ENCODE data around the gene SDE2. TPM values are rescaled to one million over a fixed set of nuclear protein-coding genes. Genes with fewer than 3 reads are reported as not detected.

Gene SDE2
- total and polyA plus RNA-seq, 7 experiments from 2014 or later, result 9.3 to 36.3 (median 20.8) TPM

GRCh38 chr1:225953315-225953714 lies 45.8 kb downstream of the SDE2 start:
- CTCF ChIA-PET, result no interaction called here
- no peak for DNase-seq
- Mint-ChIP-seq H3K36me3 (no peaks in the 10 kb centered on the region), H3K4me3 (no peak overlapping the region), H3K27ac (no peak overlapping the region), H3K9me3 (no peaks in the 10 kb centered on the region), H3K4me1 (no peaks in the 10 kb centered on the region), H3K27me3 (peaks cover 4 to 42% (median 8%) of the 10 kb centered on the region in 5 donors)
- intact Hi-C loops (cut with micrococcal nuclease), result no loop called here
- H3K4me1 ChIP-seq (ENCODE audit: control insufficient read depth in 2 of 2, insufficient read depth in 2 of 2, low read length in 2 of 2), result peaks cover 0 to 3% of the 10 kb centered on the region in 2 donors
- no peaks in the 10 kb centered on the region for H3K9me3 ChIP-seq (ENCODE audit: control insufficient read depth in 2 of 3, low read length in 3 of 3)
- ATAC-seq, result no peak
- no peaks in the 10 kb centered on the region for H3K27me3 ChIP-seq (ENCODE audit: control insufficient read depth in 2 of 2, insufficient read depth in 2 of 2, low read length in 2 of 2)
- POLR2A ChIA-PET, result no interaction called here
- no peak overlapping the region for H3K4me3 ChIP-seq (ENCODE audit: low read length)
- no peak overlapping the region for H3K27ac ChIP-seq (ENCODE audit: low read depth, low read length)
- H3K36me3 ChIP-seq (ENCODE audit: control insufficient read depth in 2 of 3, insufficient read depth in 3 of 3, low read length in 3 of 3), result no peaks in the 10 kb centered on the region

DNA sequence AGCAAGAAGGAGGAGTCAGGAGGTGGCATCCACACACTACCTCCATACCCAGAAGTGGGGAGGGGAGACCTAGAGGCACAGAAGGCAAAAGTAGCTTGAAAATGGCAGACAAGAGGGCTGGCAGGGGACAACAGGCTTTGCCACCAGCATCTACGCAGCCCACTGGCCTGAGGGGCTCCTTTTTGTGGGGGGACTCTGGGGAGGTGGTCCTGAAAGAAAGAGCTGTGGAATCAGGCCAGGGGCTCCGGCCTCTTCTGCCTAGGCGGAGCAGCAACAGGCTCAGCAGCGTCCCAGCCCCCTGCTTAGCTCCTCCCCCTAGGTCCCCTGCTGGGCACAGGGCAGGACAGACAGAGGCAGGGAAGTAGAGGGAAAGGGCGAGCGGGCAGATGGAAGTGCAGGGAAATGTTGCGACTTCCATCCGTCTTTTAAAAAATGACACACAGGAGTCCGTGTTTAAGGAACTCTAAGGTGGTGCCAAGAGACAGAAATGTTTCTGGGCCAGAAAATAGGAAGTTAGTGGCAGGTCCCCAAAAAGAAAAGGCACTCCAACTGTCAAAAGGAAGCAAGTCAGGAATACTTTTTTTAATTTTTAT lies 48.1 kb downstream of the SDE2 start:
- POLR2A ChIA-PET, result no interaction called here
- Mint-ChIP-seq H3K9me3 (no peaks in the 10 kb centered on the region), H3K4me3 (no peak overlapping the region), H3K4me1 (no peaks in the 10 kb centered on the region), H3K27me3 (peaks cover 4 to 49% (median 8%) of the 10 kb centered on the region in 5 donors), H3K27ac (no peak overlapping the region), H3K36me3 (no peaks in the 10 kb centered on the region)
- no peaks in the 10 kb centered on the region for H3K27me3 ChIP-seq (ENCODE audit: control insufficient read depth in 2 of 2, insufficient read depth in 2 of 2, low read length in 2 of 2)
- no peaks in the 10 kb centered on the region for H3K4me1 ChIP-seq (ENCODE audit: control insufficient read depth in 2 of 2, insufficient read depth in 2 of 2, low read length in 2 of 2)
- CTCF ChIA-PET, result interaction anchor here (0.6 to 0.7 kb wide), 2 partner anchors 13 to 197 kb away, joined by 3 read pairs; no protein-coding TSS in a partner anchor
- ATAC-seq (no peak), DNase-seq (no peak)
- no peaks in the 10 kb centered on the region for H3K9me3 ChIP-seq (ENCODE audit: control insufficient read depth in 2 of 3, low read length in 3 of 3)
- intact Hi-C loops (cut with micrococcal nuclease), result no loop called here
- H3K36me3 ChIP-seq (ENCODE audit: control insufficient read depth in 2 of 3, insufficient read depth in 3 of 3, low read length in 3 of 3), result no peaks in the 10 kb centered on the region
- no peak overlapping the region for H3K4me3 ChIP-seq (ENCODE audit: low read length)
- H3K27ac ChIP-seq (ENCODE audit: low read depth, low read length), result no peak overlapping the region

DNA sequence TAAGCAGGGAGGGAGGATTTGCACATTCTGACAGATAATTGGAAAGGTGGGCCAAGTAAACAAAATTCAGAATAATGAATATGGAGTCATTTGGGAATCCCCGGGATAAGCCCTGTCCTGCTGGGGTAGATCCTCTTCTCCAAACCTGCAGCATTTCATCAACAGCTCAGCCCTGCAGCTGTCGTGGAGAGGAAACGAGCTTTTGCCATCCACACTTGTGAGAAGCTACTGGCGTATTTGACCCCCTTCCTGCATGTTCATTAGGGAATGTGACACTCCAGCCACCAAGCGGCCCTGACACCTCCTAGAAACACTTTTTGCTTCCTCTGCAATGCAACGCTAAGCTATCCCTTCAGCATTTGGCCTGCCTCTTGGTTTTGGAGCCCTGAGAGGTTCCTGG lies 50.1 kb downstream of the SDE2 start:
- Mint-ChIP-seq H3K4me3 (no peak overlapping the region), H3K27ac (no peak overlapping the region), H3K4me1 (peaks cover 9 to 16% (median 13%) of the 10 kb centered on the region in 7 donors), H3K36me3 (no peaks in the 10 kb centered on the region), H3K9me3 (no peaks in the 10 kb centered on the region), H3K27me3 (peaks cover 4 to 44% (median 8%) of the 10 kb centered on the region in 5 donors)
- peaks cover 7 to 10% of the 10 kb centered on the region in 2 donors for H3K4me1 ChIP-seq (ENCODE audit: control insufficient read depth in 2 of 2, insufficient read depth in 2 of 2, low read length in 2 of 2)
- no peak for DNase-seq
- no peak overlapping the region for H3K27ac ChIP-seq (ENCODE audit: low read depth, low read length)
- H3K36me3 ChIP-seq (ENCODE audit: control insufficient read depth in 2 of 3, insufficient read depth in 3 of 3, low read length in 3 of 3), result no peaks in the 10 kb centered on the region
- H3K27me3 ChIP-seq (ENCODE audit: control insufficient read depth in 2 of 2, insufficient read depth in 2 of 2, low read length in 2 of 2), result no peaks in the 10 kb centered on the region
- ChIA-PET CTCF (interaction anchor here (0.6 kb wide), 1 partner anchor 23 kb away, joined by 3 read pairs; no protein-coding TSS in a partner anchor), POLR2A (no interaction called here)
- intact Hi-C loops (cut with micrococcal nuclease), result no loop called here
- H3K4me3 ChIP-seq (ENCODE audit: low read length), result no peak overlapping the region
- H3K9me3 ChIP-seq (ENCODE audit: control insufficient read depth in 2 of 3, low read length in 3 of 3), result no peaks in the 10 kb centered on the region
- ATAC-seq, result no peak

DNA sequence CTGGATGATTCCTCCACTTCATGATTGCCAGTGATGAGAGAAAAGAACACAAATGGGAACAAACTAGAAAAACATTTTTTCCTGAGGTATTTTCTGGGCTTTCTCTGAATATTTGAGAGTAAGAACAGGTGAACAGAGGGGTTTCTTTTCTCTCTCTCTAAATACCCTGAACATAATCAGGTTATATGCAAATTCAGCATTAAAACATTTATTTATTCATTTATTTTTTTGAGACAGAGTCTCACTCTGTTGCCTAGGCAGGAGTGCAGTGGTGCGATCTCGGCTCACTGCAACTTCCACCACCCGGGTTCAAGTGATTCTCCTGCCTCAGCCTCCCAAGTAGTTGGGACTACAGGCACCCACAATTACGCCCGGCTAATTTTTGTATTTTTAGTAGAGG lies 52.3 kb downstream of the SDE2 start:
- Mint-ChIP-seq H3K4me3 (no peak overlapping the region), H3K9me3 (no peaks in the 10 kb centered on the region), H3K27ac (no peak overlapping the region), H3K27me3 (peaks cover 2 to 35% (median 7%) of the 10 kb centered on the region in 5 donors), H3K4me1 (peaks cover 9 to 23% (median 13%) of the 10 kb centered on the region in 7 donors), H3K36me3 (no peaks in the 10 kb centered on the region)
- Histone ChIP-seq H3K27ac (ENCODE audit: low read depth, low read length) (no peak overlapping the region), H3K4me1 (ENCODE audit: control insufficient read depth in 2 of 2, insufficient read depth in 2 of 2, low read length in 2 of 2) (peaks cover 7 to 11% of the 10 kb centered on the region in 2 donors), H3K36me3 (ENCODE audit: control insufficient read depth in 2 of 3, insufficient read depth in 3 of 3, low read length in 3 of 3) (no peaks in the 10 kb centered on the region), H3K9me3 (ENCODE audit: control insufficient read depth in 2 of 3, low read length in 3 of 3) (no peaks in the 10 kb centered on the region), H3K27me3 (ENCODE audit: control insufficient read depth in 2 of 2, insufficient read depth in 2 of 2, low read length in 2 of 2) (no peaks in the 10 kb centered on the region), H3K4me3 (ENCODE audit: low read length) (no peak overlapping the region)
- intact Hi-C loops (cut with micrococcal nuclease), result no loop called here
- ATAC-seq (no peak), DNase-seq (no peak)
- ChIA-PET POLR2A (no interaction called here), CTCF (no interaction called here)

GRCh38 chr1:225946082-225946620 lies 53.0 kb downstream of the SDE2 start:
- POLR2A ChIA-PET, result interaction anchor here (1.8 kb wide), 1 partner anchor 22 kb away, joined by 5 read pairs; the partner anchor contains the start of gene PYCR2
- CTCF ChIA-PET, result interaction anchor here (1.2 kb wide), 1 partner anchor 70 kb away, joined by 4 read pairs; no protein-coding TSS in a partner anchor
- H3K27me3 ChIP-seq (ENCODE audit: control insufficient read depth in 2 of 2, insufficient read depth in 2 of 2, low read length in 2 of 2), result no peaks in the 10 kb centered on the region
- Mint-ChIP-seq H3K9me3 (no peaks in the 10 kb centered on the region), H3K27ac (no peak overlapping the region), H3K36me3 (no peaks in the 10 kb centered on the region), H3K4me1 (peaks cover 11 to 26% (median 17%) of the 10 kb centered on the region in 7 donors), H3K4me3 (no peak overlapping the region), H3K27me3 (peaks cover 0 to 29% (median 5%) of the 10 kb centered on the region in 5 donors)
- no peak overlapping the region for H3K4me3 ChIP-seq (ENCODE audit: low read length)
- no peaks in the 10 kb centered on the region for H3K36me3 ChIP-seq (ENCODE audit: control insufficient read depth in 2 of 3, insufficient read depth in 3 of 3, low read length in 3 of 3)
- H3K9me3 ChIP-seq (ENCODE audit: control insufficient read depth in 2 of 3, low read length in 3 of 3), result no peaks in the 10 kb centered on the region
- no peak overlapping the region for H3K27ac ChIP-seq (ENCODE audit: low read depth, low read length)
- intact Hi-C loops (cut with micrococcal nuclease), result no loop called here
- no peak for DNase-seq
- no peak for ATAC-seq
- H3K4me1 ChIP-seq (ENCODE audit: control insufficient read depth in 2 of 2, insufficient read depth in 2 of 2, low read length in 2 of 2), result peaks cover 7 to 11% of the 10 kb centered on the region in 2 donors

GRCh38 chr1:225945564-225945963 lies 53.6 kb downstream of the SDE2 start:
- Histone ChIP-seq H3K4me3 (ENCODE audit: low read length) (no peak overlapping the region), H3K27me3 (ENCODE audit: control insufficient read depth in 2 of 2, insufficient read depth in 2 of 2, low read length in 2 of 2) (no peaks in the 10 kb centered on the region), H3K27ac (ENCODE audit: low read depth, low read length) (no peak overlapping the region), H3K36me3 (ENCODE audit: control insufficient read depth in 2 of 3, insufficient read depth in 3 of 3, low read length in 3 of 3) (no peaks in the 10 kb centered on the region), H3K4me1 (ENCODE audit: control insufficient read depth in 2 of 2, insufficient read depth in 2 of 2, low read length in 2 of 2) (peaks cover 7 to 11% of the 10 kb centered on the region in 2 donors), H3K9me3 (ENCODE audit: control insufficient read depth in 2 of 3, low read length in 3 of 3) (no peaks in the 10 kb centered on the region)
- Mint-ChIP-seq H3K9me3 (no peaks in the 10 kb centered on the region), H3K36me3 (no peaks in the 10 kb centered on the region), H3K27me3 (peaks cover 0 to 24% (median 5%) of the 10 kb centered on the region in 5 donors), H3K4me1 (peaks cover 11 to 26% (median 17%) of the 10 kb centered on the region in 7 donors), H3K27ac (peak overlapping the region in 2 of 9 donors; percentile 43 to 59), H3K4me3 (peak overlapping the region in 3 of 10 donors; percentile 56 to 84 (median 59))
- intact Hi-C loops (cut with micrococcal nuclease), result no loop called here
- ChIA-PET CTCF (interaction anchor here (1.0 to 1.2 kb wide), 2 partner anchors 42 to 70 kb away, joined by 3 to 4 read pairs; no protein-coding TSS in a partner anchor), POLR2A (interaction anchor here (1.8 kb wide), 1 partner anchor 21 kb away, joined by 5 read pairs; the partner anchor contains the start of gene PYCR2)
- ATAC-seq, result no peak
- DNase-seq, result no peak

Data from naive thymus-derived CD4-positive, alpha-beta T cell (primary cell).